CD4-positive, alpha-beta T cell treated with Interleukin-6 at 100 ng/mL for 8 hours (primary cell): ENCODE data around the gene KYNU.
"Not testable (repeated sequence)": the region's sequence is repeated elsewhere in the genome, so short reads cannot be mapped to it uniquely, and the experiment has no call there.

Experiments
- DNase-seq: peaks from one replicate; pipeline ENCODE4 v3.0.0-alpha.2; 2020; ENCODE audit warnings: mixed read lengths, low spot score

The KYNU gene

DNA sequence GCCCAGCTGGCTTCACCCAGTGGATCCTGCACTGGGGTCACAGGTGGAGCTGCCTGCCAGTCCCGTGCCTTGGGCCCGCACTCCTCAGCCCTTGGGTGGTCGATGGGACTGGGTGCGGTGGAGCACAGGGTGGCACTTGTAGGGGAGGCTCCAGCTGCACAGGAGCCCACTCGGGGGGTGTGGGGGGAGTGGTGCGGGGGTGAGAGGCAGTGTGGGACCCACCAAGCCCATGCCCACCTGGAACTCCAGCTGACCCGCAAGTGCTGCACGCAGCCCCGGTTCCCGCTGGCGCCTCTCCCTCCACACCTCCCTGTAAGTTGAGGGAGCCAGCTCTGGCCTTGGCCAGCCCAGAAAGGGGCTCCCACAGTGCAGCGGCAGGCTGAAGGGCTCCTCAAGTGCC, 212.1 kb downstream of the KYNU start:
- DNase-seq, result not testable (repeated sequence)
